G401 (cell line): ENCODE results near the gene RNF224. TPM values are rescaled to one million over a fixed set of nuclear protein-coding genes. Genes with fewer than 3 reads are reported as not detected.

Source experiments
- DNase-seq: peaks from one replicate; pipeline ENCODE4 v3.0.0-alpha.2; 2015; ENCODE audit warnings: low spot score
- in situ Hi-C: cut with HindIII; loops from 2 replicates; pipeline ENCODE4 v1.10.0; 2016; ENCODE audit warnings: low sequenced_read_pairs, mixed read lengths
- total RNA-seq: library from RNA; depleted of rRNA; stranded (reverse); fragments of >200 nt; shearing (Covaris generic); gene quantifications from 2 replicates; pipeline ENCODE4 v1.2.3, GENCODE V29; 2014; rRNA removed

The RNF224 gene
- total RNA-seq = not detected in 2 replicates

GRCh38 chr9:137227054-137227852 is at the start of gene RNF224:
Gene RNF224, plus strand, starts transcription at chr9:137227502. Its CDS starts 834 bp downstream, at chr9:137228336.
- in situ Hi-C loops = no loop called here
- peak; percentile 79 for DNase-seq

GRCh38 chr9:137178201-137178938 is 48.9 kb upstream of the RNF224 start:
- DNase-seq = no peak
- in situ Hi-C loops = no loop called here

GRCh38 chr9:137178939-137179630 is 48.2 kb upstream of the RNF224 start:
- DNase-seq = no peak
- in situ Hi-C loops = no loop called here

- DNase-seq = no peak
- in situ Hi-C loops = no loop called here
These were observed 47.5 kb upstream of the RNF224 start for GRCh38 chr9:137179761-137180160.

DNA sequence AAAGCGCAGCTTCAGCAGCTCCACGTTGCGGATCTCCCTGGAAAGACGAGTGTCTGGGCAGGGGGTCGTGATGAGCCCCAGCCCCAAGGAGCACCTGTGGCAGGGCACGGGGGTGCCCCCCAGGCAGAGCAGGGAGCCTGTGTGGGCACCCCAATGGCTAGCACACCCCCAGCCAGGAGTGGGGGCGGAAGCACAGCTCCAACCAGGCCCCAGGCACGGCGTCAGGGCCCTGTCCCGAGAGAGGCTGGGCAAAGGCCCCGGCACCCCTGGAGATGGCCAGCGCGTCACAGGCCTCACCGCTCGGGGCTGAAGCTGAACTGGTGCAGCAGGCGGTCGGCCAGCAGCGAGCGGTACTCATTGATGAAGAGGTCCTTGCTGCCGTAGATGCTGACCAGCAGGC is 46.8 kb upstream of the RNF224 start:
- in situ Hi-C loops = no loop called here
- DNase-seq = no peak

- DNase-seq = no peak
- in situ Hi-C loops = no loop called here
These were observed 45.6 kb upstream of the RNF224 start for GRCh38 chr9:137181680-137182079.

- in situ Hi-C loops = no loop called here
These were observed 44.5 kb upstream of the RNF224 start for GRCh38 chr9:137182836-137183235.

GRCh38 chr9:137183980-137184595 is 43.2 kb upstream of the RNF224 start:
- in situ Hi-C loops = no loop called here
- DNase-seq = no peak

More at GRCh38 chr9:137182836-137183235, 44.5 kb upstream of the RNF224 start:
- no peak for DNase-seq

DNA sequence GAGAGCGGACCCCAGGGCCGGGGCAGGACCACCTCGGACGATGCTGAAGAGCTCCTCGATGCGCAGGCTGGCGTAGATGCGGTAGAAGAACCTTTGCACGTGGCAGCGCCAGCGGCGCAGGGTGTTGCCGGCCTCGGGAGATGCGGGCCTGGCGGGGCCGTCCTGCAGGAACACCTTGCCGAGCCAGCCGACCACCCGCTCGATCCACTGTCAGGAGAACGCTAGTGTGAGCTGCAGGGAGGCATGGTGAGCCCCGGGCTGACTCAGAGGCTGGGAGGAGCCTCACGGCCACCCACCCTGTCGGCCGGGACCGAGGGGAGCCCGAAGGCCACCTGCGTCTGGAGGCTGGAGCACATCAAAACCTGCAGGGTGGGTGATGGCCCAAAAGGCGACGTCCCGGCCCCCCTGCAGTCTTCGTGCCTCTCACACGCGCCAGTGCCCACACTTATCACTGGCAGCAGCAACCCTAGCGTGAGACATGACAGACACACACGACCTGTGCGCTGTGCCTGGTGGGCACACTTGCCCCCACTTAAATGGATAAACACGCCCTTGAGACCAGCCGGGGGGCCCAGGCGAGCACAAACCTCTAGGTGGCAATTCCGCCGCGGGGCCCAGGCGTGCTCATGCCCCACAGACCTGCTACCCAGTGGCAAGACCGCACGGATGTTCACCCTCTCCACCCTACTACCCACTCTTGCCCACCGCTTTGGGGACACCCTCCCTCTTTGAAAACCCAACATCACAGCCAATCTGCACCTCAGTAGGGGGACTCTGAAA is 42.2 kb upstream of the RNF224 start:
- in situ Hi-C loops = no loop called here
- DNase-seq = no peak

GRCh38 chr9:137185921-137186320 is 41.4 kb upstream of the RNF224 start:
- in situ Hi-C loops = no loop called here
- DNase-seq = no peak

DNA sequence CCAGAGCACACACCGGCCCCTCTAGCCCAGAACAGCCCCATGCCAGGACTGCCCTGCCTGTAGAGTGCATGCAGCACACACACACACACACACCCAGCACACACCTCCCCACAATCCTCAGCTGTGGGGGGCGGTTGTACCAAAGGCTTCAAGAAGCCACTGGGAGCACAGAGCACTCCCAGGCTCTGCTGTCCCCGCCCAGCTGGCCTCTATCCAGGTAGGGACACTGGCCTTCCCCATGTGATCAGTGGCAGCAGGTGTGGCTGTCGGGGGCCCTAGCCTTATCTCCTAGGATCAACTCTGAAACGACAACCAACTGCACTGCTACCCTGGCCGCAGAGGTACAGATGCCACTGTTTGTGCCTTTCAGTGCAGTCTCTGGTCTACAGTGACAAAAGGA is 40.9 kb upstream of the RNF224 start:
- DNase-seq = no peak
- in situ Hi-C loops = no loop called here

GRCh38 chr9:137187386-137187785 is 39.9 kb upstream of the RNF224 start:
- in situ Hi-C loops = no loop called here

GRCh38 chr9:137188086-137188489 is 39.2 kb upstream of the RNF224 start:
- in situ Hi-C loops = no loop called here
- DNase-seq = no peak

More at GRCh38 chr9:137187386-137187785, 39.9 kb upstream of the RNF224 start:
- no peak for DNase-seq

DNA sequence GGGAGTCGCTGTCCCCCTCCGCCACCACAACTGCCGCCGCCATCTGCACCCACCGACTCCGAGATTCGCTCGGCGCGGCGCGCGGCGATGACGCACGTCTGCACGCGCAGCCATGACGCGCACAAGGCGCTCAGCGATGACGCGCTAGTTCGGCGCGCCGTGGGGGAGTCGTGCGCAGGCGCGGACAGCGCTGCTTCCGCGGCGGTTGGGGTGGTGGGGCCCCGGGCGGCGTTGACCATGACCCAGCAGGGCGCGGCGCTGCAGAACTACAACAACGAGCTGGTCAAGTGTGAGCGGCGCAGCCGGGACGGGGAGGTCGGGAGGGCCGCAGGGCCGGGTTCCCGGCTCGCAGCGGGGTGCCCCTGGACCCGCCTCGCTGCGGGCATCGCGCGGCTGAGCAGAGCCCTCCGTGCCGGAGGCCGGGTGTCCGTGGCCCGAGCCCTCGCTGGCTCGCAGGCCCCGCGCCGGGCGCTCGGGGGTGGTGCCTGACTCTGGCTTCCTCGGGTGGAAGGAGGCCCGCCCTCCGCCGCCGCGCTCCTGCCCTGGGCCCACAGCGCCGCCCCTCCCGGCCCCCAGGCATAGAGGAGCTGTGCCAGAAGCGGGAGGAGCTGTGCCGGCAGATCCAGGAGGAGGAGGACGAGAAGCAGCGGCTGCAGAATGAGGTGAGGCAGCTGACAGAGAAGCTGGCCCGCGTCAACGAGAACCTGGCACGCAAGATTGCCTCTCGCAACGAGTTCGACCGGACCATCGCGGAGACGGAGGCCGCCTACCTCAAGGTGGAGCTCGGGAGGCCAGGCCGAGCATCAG is 38.6 kb upstream of the RNF224 start, which contains the start of the genes ANAPC2 and SSNA1:
TSS of gene ANAPC2 (minus strand) at position 71 of the 807 bp plus-strand sequence. CDS start at position 43, 28 bp downstream.
TSS of gene SSNA1 (plus strand) at position 187 of the 807 bp plus-strand sequence. CDS start at position 238, 51 bp downstream.
- peak; percentile 82 for DNase-seq
- in situ Hi-C loops = no loop called here

DNA sequence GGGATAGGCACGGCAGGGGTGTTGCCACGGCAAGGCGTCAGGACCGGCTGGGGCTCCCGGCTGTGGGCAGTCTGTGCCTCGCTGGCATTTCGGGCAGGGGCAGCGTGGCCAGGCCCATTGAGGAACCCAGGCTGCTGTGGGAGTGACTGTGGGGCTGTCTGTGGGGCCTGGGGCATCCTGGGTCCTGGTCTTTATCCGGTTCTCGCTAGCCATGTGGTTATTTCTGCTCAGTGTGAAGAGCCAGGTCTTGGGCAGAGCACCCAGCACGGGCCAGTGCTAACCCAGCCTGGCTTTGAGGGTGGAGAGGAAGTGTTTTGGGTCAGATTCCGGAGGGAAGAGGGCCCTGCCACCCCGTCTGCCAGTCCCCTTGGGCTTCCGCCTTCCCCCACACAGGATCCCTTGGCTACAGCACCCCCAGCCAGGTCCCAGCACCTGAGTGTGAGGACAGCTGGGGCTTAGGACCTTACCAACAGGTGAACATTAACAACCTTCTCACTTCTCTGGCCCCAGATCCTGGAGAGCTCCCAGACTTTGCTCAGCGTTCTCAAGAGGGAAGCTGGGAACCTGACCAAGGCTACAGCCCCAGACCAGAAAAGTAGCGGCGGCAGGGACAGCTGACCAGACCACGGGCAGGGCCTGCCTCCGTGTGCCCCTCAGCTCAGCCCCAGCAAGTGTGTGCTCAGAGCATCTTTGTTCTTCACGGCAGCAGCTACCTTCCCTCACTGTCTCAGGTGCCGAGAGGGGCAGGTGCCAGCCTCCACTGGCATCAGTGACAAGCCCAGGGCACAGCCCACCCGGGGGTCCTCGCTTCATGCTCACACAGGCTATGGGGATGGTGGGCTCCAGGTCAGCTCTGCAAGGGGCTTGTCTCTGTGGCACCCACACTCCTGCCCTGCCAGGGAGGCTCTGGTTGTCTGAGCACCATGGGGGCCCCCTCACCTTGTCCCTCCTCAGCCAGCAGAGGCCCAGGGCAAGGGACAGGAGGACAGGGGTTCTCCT is 37.7 kb upstream of the RNF224 start:
- in situ Hi-C loops = no loop called here
- no peak for DNase-seq

GRCh38 chr9:137190315-137190856 is 36.9 kb upstream of the RNF224 start:
- DNase-seq = no peak
- in situ Hi-C loops = no loop called here
